GM12892 (cell line): ENCODE results near the gene COL18A1.

Experiments
- POLR2A ChIP-seq: IDR thresholded peaks from 2 replicates; pipeline ENCODE4 v1.6.1; 2011; ENCODE audit warnings: low read depth, low read length, control low read depth
- POLR2AphosphoS5 ChIP-seq: IDR thresholded peaks from 2 replicates; pipeline ENCODE4 v1.6.1; 2011; ENCODE audit warnings: low read depth, low read length, control low read depth

- TF ChIP-seq POLR2AphosphoS5 (no peak), POLR2A (no peak)
Measured at GRCh38 chr21:45530423-45531113, 125.6 kb downstream of the COL18A1 start.
